Stomach smooth muscle (tissue), 2 donors: ENCODE data around the gene AK9.
A peak's percentile ranks its signal among the peaks of the same experiment; 100 is the strongest.
"Not testable (repeated sequence)": the region's sequence is repeated elsewhere in the genome, so short reads cannot be mapped to it uniquely, and the experiment has no call there.

Experiments used
- H3K27ac ChIP-seq: one replicate; pipeline ENCODE4 v1.7.0; 2013; ENCODE audit warnings: mild to moderate bottlenecking, low read length, inconsistent platforms
- H3K27me3 ChIP-seq, 2 donors: one replicate each; pipeline ENCODE4 v1.7.0; 2013; ENCODE audit warnings: low read length in 2 of 2; ENCODE audit not compliant: insufficient read depth in 2 of 2, control insufficient read depth in 1 of 2
- H3K36me3 ChIP-seq, 2 donors: one replicate each; pipeline ENCODE4 v1.7.0; 2013; ENCODE audit warnings: low read length in 2 of 2; ENCODE audit not compliant: control insufficient read depth in 2 of 2, insufficient read depth in 2 of 2
- H3K4me1 ChIP-seq: one replicate; pipeline ENCODE4 v1.7.0; 2013; ENCODE audit warnings: low read length; ENCODE audit not compliant: control insufficient read depth, insufficient read depth
- H3K4me3 ChIP-seq, 2 donors: one replicate each; pipeline ENCODE4 v1.7.0; 2013; ENCODE audit warnings: low read length in 2 of 2
- H3K9ac ChIP-seq, 2 donors: one replicate each; pipeline ENCODE4 v1.7.0; 2013; ENCODE audit warnings: low read length in 2 of 2, mild to moderate bottlenecking in 1 of 2
- H3K9me3 ChIP-seq, 2 donors: one replicate each; pipeline ENCODE4 v1.7.0; 2013; ENCODE audit warnings: low read length in 2 of 2; ENCODE audit not compliant: control insufficient read depth in 2 of 2
- donor health status: healthy.
- donor health status: Pancreatic carcinoma.

AK9 gene

DNA sequence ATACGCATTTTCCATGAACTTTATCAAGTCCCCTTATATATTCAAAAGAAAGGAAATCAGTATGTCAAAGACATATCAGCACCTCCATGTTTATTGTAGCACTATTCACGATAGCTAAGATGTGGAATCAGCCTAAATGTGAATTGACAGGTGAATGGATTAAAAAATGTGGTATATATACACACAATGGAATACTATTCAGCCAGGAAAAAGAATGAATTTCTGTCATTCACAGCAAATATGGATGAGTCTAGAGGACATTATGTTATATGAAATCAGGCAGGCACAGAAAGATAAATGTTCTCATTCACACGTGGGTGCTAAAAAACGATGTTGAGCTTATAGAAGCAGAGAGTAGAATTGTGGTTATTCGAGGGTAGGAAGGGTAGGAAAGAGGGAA is 5.4 kb upstream of the AK9 start:
- no peak overlapping the region for H3K4me3 ChIP-seq
- no peaks in the 10 kb centered on the region for H3K9me3 ChIP-seq
- peaks cover 3% of the 10 kb centered on the region for H3K4me1 ChIP-seq
- no peaks in the 10 kb centered on the region for H3K27me3 ChIP-seq
- H3K36me3 ChIP-seq = no peaks in the 10 kb centered on the region
- H3K27ac ChIP-seq = no peak overlapping the region
- no peak overlapping the region for H3K9ac ChIP-seq

DNA sequence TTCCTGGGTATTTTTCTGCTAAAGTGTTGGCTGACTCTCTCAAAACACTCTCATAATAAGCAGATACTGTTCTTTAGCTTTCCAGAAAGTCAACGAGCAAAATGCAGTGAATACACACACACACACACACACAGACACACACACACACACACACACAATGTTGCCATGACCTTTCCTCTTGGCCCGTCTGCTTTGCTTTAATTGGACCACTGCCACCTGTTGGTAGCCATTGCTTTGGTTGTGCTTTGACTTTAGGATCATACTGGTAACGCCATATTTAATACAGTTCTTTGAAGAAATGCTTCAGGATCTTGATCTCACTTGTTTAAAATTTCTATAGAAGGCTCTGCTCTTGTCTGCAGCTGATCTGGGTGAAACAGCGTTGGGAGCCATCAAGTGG is 4.5 kb upstream of the AK9 start:
- H3K9me3 ChIP-seq = no peaks in the 10 kb centered on the region
- peaks cover 3% of the 10 kb centered on the region for H3K4me1 ChIP-seq
- H3K27ac ChIP-seq = no peak overlapping the region
- H3K9ac ChIP-seq = no peak overlapping the region
- H3K4me3 ChIP-seq = no peak overlapping the region
- no peaks in the 10 kb centered on the region for H3K36me3 ChIP-seq
- H3K27me3 ChIP-seq = no peaks in the 10 kb centered on the region

DNA sequence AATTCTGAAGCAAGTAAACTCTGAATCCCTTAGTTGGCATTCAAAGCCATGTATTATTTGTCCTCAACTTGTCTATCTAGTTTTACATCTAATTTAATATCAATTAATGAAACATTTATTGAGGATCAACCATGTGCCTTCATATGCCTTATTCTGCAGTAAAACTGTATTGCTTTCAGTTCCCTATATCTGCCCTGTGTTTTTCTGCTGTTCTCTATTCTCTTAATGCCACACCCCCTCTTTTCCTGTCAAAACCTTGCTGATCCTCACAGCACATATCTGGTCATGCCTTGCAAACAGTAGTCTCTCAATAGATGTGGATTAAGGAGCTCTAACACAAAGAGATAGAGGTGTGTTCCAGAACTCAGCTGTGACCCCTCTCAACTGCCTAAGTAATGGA is 2.1 kb upstream of the AK9 start:
- Histone ChIP-seq H3K9me3 (no peaks in the 10 kb centered on the region), H3K4me1 (peaks cover 3% of the 10 kb centered on the region), H3K36me3 (no peaks in the 10 kb centered on the region), H3K27me3 (no peaks in the 10 kb centered on the region), H3K9ac (no peak overlapping the region), H3K27ac (no peak overlapping the region), H3K4me3 (no peak overlapping the region)

DNA sequence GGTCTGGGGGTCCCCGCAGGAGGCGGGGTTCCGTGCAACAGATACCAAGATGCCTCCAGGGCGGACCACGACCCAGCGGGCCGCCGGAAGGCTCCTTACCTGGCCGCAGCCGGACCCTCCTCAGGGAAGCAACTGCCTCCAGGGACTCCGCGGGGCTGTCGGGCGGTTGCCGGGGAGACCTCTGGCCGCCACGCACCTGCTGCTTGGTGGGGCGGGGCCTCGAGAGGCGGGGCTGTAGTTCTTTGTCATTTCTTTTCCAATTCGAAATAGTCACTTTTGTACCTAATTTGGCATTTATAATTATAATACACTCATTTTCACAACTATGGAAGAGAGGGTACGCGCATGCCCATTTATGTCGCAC is 647 bp downstream of the AK9 start:
- Histone ChIP-seq H3K9me3 (no peaks in the 10 kb centered on the region), H3K27ac (peak overlapping the region; percentile 89), H3K4me1 (peaks cover 3% of the 10 kb centered on the region), H3K9ac (peak overlapping the region; percentile 98 to 99), H3K27me3 (no peaks in the 10 kb centered on the region), H3K36me3 (no peaks in the 10 kb centered on the region), H3K4me3 (peak overlapping the region; percentile 89 to 99)

DNA sequence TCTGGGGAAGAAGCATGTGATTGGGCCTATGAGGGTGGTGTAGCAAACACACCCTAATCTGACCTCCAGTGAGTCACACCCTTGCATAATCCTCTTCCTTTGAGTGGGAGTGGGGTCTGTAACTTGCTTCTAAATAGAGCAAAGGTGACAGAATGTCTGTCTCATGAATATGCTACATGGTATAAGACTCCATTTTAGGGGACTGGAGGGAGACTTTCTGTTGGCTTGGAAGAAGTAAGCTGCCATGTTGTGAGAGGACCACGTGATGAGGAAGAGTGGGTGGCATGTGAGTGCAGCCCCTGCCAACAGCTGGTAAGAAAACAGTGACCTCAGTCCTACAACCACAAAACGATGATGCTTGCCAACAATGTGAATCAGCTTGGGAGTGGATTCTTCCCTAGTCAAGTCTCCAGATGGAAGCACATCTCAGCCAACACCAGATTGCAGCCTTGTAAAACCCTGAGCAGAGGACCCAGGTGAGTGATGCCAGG is 3.7 kb downstream of the AK9 start:
- Histone ChIP-seq H3K27me3 (no peaks in the 10 kb centered on the region), H3K9ac (no peak overlapping the region), H3K4me1 (peaks cover 3% of the 10 kb centered on the region), H3K27ac (no peak overlapping the region), H3K4me3 (no peak overlapping the region), H3K9me3 (no peaks in the 10 kb centered on the region), H3K36me3 (no peaks in the 10 kb centered on the region)

DNA sequence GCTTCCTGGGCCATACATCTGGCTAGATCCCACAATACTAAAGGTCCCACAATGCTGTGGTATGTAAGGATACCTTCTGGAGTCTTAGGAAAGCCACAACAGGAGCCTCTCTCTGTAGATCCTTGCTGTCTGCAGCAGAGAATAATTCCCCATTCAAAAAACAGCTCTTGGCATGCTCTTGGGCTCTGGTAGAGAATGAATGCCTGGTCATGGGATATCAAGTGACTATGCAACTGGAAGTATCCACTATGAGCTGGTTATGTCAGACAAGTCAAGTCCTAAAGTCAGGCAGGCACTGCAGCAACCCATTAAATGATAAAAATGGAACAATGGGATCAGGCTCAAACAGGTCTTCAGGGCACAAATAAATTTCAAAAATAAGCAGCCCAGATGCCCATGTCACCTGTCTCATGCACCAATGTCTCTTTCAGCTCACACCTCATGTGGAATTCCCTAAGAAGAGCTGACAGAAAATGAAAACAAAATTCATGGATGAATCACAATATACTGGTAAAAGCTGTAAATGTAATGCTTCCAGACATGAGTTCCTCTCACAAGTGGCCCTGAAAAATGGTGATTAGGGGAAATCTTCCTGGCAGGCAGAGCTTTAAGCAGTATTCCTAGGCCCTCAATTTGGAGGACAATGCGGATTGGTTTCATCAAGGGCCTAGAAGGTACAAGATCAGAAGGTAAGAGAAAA is 4.3 kb downstream of the AK9 start:
- no peaks in the 10 kb centered on the region for H3K9me3 ChIP-seq
- no peak overlapping the region for H3K27ac ChIP-seq
- no peak overlapping the region for H3K4me3 ChIP-seq
- H3K4me1 ChIP-seq = no peaks in the 10 kb centered on the region
- H3K27me3 ChIP-seq = no peaks in the 10 kb centered on the region
- H3K36me3 ChIP-seq = no peaks in the 10 kb centered on the region
- no peak overlapping the region for H3K9ac ChIP-seq

DNA sequence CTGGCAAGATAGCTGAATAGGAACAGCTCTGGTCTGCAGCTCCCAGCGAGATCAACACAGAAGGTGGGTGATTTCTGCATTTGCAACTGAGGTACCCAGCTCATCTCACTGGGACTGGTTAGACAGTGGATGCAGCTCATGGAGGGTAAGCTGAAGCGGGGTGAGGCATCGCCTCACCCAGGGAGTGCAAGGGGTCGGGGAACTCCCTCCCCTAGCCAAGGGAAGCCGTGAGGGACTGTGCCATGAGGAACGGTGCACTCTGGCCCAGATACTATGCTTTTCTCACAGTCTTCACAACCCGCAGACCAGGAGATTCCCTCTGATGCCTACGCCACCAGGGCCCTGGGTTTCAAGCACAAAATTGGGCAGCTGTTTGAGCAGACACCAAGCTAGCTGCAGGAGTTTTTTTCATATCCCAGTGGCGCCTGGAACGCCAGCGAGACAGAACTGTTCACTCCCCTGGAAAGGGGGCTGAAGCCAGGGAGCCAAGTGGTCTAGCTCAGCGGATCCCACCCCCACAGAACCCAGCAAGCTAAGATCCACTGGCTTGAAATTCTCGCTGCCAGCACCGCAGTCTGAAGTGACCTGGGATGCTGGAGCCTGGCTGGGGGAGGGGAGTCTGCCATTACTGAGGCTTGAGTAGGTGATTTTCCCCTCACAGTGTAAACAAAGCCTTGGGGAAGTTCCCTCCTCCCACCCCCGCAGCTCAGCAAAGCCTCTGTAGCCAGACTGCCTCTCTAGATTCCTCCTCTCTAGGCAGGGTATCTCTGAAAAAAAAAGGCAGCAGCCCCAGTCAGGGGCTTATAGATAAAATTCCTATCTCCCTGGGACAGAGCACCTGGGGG is 12.1 kb downstream of the AK9 start:
- not testable (repeated sequence) for H3K27ac ChIP-seq, H3K9me3 ChIP-seq, H3K9ac ChIP-seq, H3K4me1 ChIP-seq, H3K27me3 ChIP-seq, H3K36me3 ChIP-seq
- H3K4me3 ChIP-seq = peak overlapping the region in 1 of 2 donors; percentile 40

DNA sequence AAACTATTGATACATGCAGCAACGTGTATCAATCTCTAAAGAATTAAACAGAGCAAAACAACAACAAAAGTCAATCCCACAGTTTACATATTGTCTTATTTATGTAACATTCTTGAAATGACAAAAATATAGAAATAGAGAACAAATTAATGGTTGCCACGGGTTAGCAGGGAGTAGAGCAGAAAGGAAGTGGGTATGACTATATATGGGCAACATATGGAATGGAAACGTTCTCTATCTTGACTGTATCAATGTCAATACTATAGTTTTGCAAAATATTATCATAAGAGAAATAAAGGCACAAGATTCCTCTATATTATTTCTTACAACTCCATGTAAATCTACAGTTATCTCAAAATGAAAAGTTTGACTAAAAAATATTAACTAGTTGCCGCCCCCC is 12.8 kb downstream of the AK9 start:
- Histone ChIP-seq H3K27ac (no peak overlapping the region), H3K4me1 (peaks cover 4% of the 10 kb centered on the region), H3K9me3 (no peaks in the 10 kb centered on the region), H3K27me3 (no peaks in the 10 kb centered on the region), H3K9ac (no peak overlapping the region), H3K36me3 (no peaks in the 10 kb centered on the region), H3K4me3 (no peak overlapping the region)

DNA sequence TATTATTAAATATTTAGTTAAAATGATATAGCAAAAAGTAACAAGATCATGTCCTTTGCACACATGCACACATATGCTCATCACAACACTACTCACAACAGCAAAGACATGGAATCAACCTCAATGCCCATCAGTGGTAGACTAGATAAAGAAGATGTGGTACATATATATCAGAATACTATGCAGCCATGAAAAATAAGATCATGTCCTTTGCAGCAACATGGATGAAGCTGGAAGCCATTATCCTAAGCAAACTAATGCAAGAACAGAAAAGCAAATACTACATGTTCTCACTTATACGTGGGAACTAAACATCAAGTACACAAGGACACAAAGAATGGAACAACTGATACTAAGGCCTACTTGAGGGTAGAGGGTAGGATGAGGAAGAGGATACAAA is 14.3 kb downstream of the AK9 start:
- H3K9me3 ChIP-seq = no peaks in the 10 kb centered on the region
- H3K27me3 ChIP-seq = no peaks in the 10 kb centered on the region
- no peak overlapping the region for H3K27ac ChIP-seq
- H3K4me3 ChIP-seq = no peak overlapping the region
- H3K9ac ChIP-seq = no peak overlapping the region
- peaks cover 4% of the 10 kb centered on the region for H3K4me1 ChIP-seq
- H3K36me3 ChIP-seq = no peaks in the 10 kb centered on the region

DNA sequence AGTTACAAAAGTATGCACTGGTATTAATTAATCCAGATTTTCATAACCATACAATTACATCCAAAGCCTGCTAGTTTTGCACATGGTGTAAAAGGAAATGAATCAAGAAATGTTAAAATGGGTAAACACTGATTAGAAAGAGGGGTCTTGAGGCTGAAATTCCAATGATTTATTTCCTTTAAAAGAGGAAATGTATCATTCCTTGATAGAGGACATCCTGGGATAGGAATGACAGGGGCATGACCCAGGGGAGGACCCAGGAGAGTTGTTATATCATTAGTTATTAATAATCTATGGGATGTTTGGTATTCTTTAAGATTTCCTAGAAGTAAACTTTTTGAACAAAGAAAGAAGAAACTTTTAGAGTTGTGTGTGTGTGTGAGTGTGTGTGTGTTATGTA is 18.2 kb downstream of the AK9 start:
- no peak overlapping the region for H3K4me3 ChIP-seq
- peaks cover 3 to 4% of the 10 kb centered on the region in 2 donors for H3K36me3 ChIP-seq
- H3K27me3 ChIP-seq = no peaks in the 10 kb centered on the region
- no peak overlapping the region for H3K27ac ChIP-seq
- H3K9me3 ChIP-seq = no peaks in the 10 kb centered on the region
- no peaks in the 10 kb centered on the region for H3K4me1 ChIP-seq
- no peak overlapping the region for H3K9ac ChIP-seq

DNA sequence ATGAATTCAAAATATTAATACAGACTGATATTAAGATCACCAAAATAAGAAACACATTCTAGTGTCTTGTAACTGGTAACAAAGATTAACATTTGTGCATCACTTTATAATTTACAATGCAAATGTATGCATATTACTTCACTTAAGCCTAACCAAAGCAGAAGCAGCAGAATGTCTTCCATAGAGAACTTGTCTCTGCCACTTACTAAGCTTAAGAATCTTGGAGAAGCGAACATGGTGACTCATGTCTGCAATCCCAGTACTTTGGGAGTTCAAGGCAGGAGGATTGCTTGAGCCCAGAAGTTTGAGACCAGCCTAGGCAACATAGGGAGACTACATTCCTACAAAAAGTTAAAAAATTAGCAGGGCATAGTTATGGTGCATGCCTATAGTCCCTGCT is 18.8 kb downstream of the AK9 start:
- Histone ChIP-seq H3K4me3 (no peak overlapping the region), H3K9ac (no peak overlapping the region), H3K9me3 (no peaks in the 10 kb centered on the region), H3K4me1 (no peaks in the 10 kb centered on the region), H3K27me3 (no peaks in the 10 kb centered on the region), H3K27ac (no peak overlapping the region), H3K36me3 (peaks cover 3 to 4% of the 10 kb centered on the region in 2 donors)
